ENCODE data around the gene TTBK2.
A peak's percentile ranks its signal among the peaks of the same experiment; 100 is the strongest.
"Not testable (repeated sequence)": the region's sequence is repeated elsewhere in the genome, so short reads cannot be mapped to it uniquely, and the experiment has no call there.

Gene TTBK2

GRCh38 chr15:42772144-42772543, 148.4 kb downstream of the TTBK2 start:
- Mint-ChIP-seq H3K27ac (no peak overlapping the region), H3K9me3 (peaks cover 2% of the 10 kb centered on the region), H3K36me3 (peaks cover 75% of the 10 kb centered on the region), H3K4me3 (no peak overlapping the region), H3K27me3 (no peaks in the 10 kb centered on the region), H3K4me1 (peaks cover 8% of the 10 kb centered on the region)
- no peak for ATAC-seq

GRCh38 chr15:42766109-42766508, 154.5 kb downstream of the TTBK2 start:
- Mint-ChIP-seq H3K36me3 (peaks cover 95% of the 10 kb centered on the region), H3K9me3 (peaks cover 30% of the 10 kb centered on the region)
- ATAC-seq, H3K27ac Mint-ChIP-seq, H3K4me1 Mint-ChIP-seq, H3K27me3 Mint-ChIP-seq, H3K4me3 Mint-ChIP-seq: not testable (repeated sequence)

GRCh38 chr15:42764154-42764731, 156.3 kb downstream of the TTBK2 start:
- ATAC-seq, H3K27ac Mint-ChIP-seq, H3K4me1 Mint-ChIP-seq, H3K27me3 Mint-ChIP-seq, H3K4me3 Mint-ChIP-seq: not testable (repeated sequence)
- peaks cover 41% of the 10 kb centered on the region for H3K9me3 Mint-ChIP-seq
- H3K36me3 Mint-ChIP-seq, result peaks cover 91% of the 10 kb centered on the region

- H3K27me3 Mint-ChIP-seq, H3K4me1 Mint-ChIP-seq, H3K4me3 Mint-ChIP-seq, H3K27ac Mint-ChIP-seq, ATAC-seq: not testable (repeated sequence)
- peaks cover 37% of the 10 kb centered on the region for H3K9me3 Mint-ChIP-seq
- peaks cover 68% of the 10 kb centered on the region for H3K36me3 Mint-ChIP-seq
These were observed 158.8 kb downstream of the TTBK2 start for GRCh38 chr15:42761813-42762212.

- Mint-ChIP-seq H3K36me3 (peaks cover 57% of the 10 kb centered on the region), H3K4me3 (no peak overlapping the region), H3K27ac (no peak overlapping the region), H3K9me3 (peaks cover 32% of the 10 kb centered on the region), H3K4me1 (no peaks in the 10 kb centered on the region), H3K27me3 (no peaks in the 10 kb centered on the region)
- ATAC-seq, result no peak
These were observed 159.8 kb downstream of the TTBK2 start for GRCh38 chr15:42760759-42761158.

GRCh38 chr15:42759093-42759492, 161.5 kb downstream of the TTBK2 start:
- H3K4me1 Mint-ChIP-seq, result no peaks in the 10 kb centered on the region
- no peak overlapping the region for H3K4me3 Mint-ChIP-seq
- H3K27me3 Mint-ChIP-seq, result no peaks in the 10 kb centered on the region
- H3K36me3 Mint-ChIP-seq, result peaks cover 41% of the 10 kb centered on the region
- no peak overlapping the region for H3K27ac Mint-ChIP-seq
- no peak for ATAC-seq
- peaks cover 24% of the 10 kb centered on the region for H3K9me3 Mint-ChIP-seq

- H3K36me3 Mint-ChIP-seq, result peaks cover 59% of the 10 kb centered on the region
- H3K27ac Mint-ChIP-seq, result no peak overlapping the region
- H3K27me3 Mint-ChIP-seq, result no peaks in the 10 kb centered on the region
- H3K4me1 Mint-ChIP-seq, result no peaks in the 10 kb centered on the region
- H3K9me3 Mint-ChIP-seq, result peaks cover 9% of the 10 kb centered on the region
- H3K4me3 Mint-ChIP-seq, result no peak overlapping the region
- no peak for ATAC-seq
These were observed 170.3 kb downstream of the TTBK2 start for GRCh38 chr15:42750306-42750705.

- H3K36me3 Mint-ChIP-seq, result peaks cover 64% of the 10 kb centered on the region
- no peak overlapping the region for H3K27ac Mint-ChIP-seq
- H3K4me1 Mint-ChIP-seq, result no peaks in the 10 kb centered on the region
- ATAC-seq, result no peak
- peaks cover 9% of the 10 kb centered on the region for H3K9me3 Mint-ChIP-seq
- H3K27me3 Mint-ChIP-seq, result no peaks in the 10 kb centered on the region
- no peak overlapping the region for H3K4me3 Mint-ChIP-seq
These were observed 171.3 kb downstream of the TTBK2 start for GRCh38 chr15:42749266-42749665.

GRCh38 chr15:42744195-42744594, 176.4 kb downstream of the TTBK2 start:
- H3K4me3 Mint-ChIP-seq, result no peak overlapping the region
- H3K4me1 Mint-ChIP-seq, result no peaks in the 10 kb centered on the region
- H3K27me3 Mint-ChIP-seq, result no peaks in the 10 kb centered on the region
- H3K36me3 Mint-ChIP-seq, result peaks cover 28% of the 10 kb centered on the region
- no peak for ATAC-seq
- H3K27ac Mint-ChIP-seq, result no peak overlapping the region
- H3K9me3 Mint-ChIP-seq, result no peaks in the 10 kb centered on the region

- H3K4me3 Mint-ChIP-seq, result no peak overlapping the region
- peaks cover 23% of the 10 kb centered on the region for H3K36me3 Mint-ChIP-seq
- no peak for ATAC-seq
- no peak overlapping the region for H3K27ac Mint-ChIP-seq
- no peaks in the 10 kb centered on the region for H3K9me3 Mint-ChIP-seq
- H3K4me1 Mint-ChIP-seq, result peaks cover 7% of the 10 kb centered on the region
- no peaks in the 10 kb centered on the region for H3K27me3 Mint-ChIP-seq
These were observed 178.4 kb downstream of the TTBK2 start for GRCh38 chr15:42742149-42742548.

- H3K36me3 Mint-ChIP-seq, result peaks cover 23% of the 10 kb centered on the region
- no peaks in the 10 kb centered on the region for H3K27me3 Mint-ChIP-seq
- no peak overlapping the region for H3K4me3 Mint-ChIP-seq
- no peak for ATAC-seq
- no peak overlapping the region for H3K27ac Mint-ChIP-seq
- H3K4me1 Mint-ChIP-seq, result peaks cover 7% of the 10 kb centered on the region
- no peaks in the 10 kb centered on the region for H3K9me3 Mint-ChIP-seq
These were observed 178.9 kb downstream of the TTBK2 start for GRCh38 chr15:42741710-42742109.

GRCh38 chr15:42737529-42738328, 182.8 kb downstream of the TTBK2 start:
- no peak for ATAC-seq
- H3K4me1 Mint-ChIP-seq, result peaks cover 26% of the 10 kb centered on the region
- H3K4me3 Mint-ChIP-seq, result peak overlapping the region; percentile 82
- H3K27me3 Mint-ChIP-seq, result no peaks in the 10 kb centered on the region
- no peaks in the 10 kb centered on the region for H3K9me3 Mint-ChIP-seq
- H3K27ac Mint-ChIP-seq, result peak overlapping the region; percentile 76
- peaks cover 2% of the 10 kb centered on the region for H3K36me3 Mint-ChIP-seq

GRCh38 chr15:42736793-42737528, 183.6 kb downstream of the TTBK2 start, which contains the start of gene CDAN1:
TSS of gene CDAN1 (minus strand) at chr15:42737128. CDS start at chr15:42737102, 26 bp downstream.
- H3K27ac Mint-ChIP-seq, result peak within 1 kb of the TSS; percentile 76
- H3K4me1 Mint-ChIP-seq, result peaks cover 26% of the 10 kb centered on the region
- H3K36me3 Mint-ChIP-seq, result peaks cover 5% of the 10 kb centered on the region
- peak; percentile 97 for ATAC-seq
- no peaks in the 10 kb centered on the region for H3K27me3 Mint-ChIP-seq
- peak within 1 kb of the TSS; percentile 82 for H3K4me3 Mint-ChIP-seq
- no peaks in the 10 kb centered on the region for H3K9me3 Mint-ChIP-seq

GRCh38 chr15:42736178-42736792, 184.3 kb downstream of the TTBK2 start:
- H3K9me3 Mint-ChIP-seq, result no peaks in the 10 kb centered on the region
- H3K27me3 Mint-ChIP-seq, result no peaks in the 10 kb centered on the region
- peak overlapping the region; percentile 82 for H3K4me3 Mint-ChIP-seq
- peak overlapping the region; percentile 35 for H3K27ac Mint-ChIP-seq
- H3K4me1 Mint-ChIP-seq, result peaks cover 26% of the 10 kb centered on the region
- peaks cover 12% of the 10 kb centered on the region for H3K36me3 Mint-ChIP-seq
- ATAC-seq, result peak; percentile 41

Data from stimulated activated memory B cell treated with anti-CD40 and anti-IgM and Interleukin-4, amounts not matched to agents 10 μg/mL and 1 μg/mL and 100 μg/mL, for 72 hours (primary cell).